HG03139 (cell line): Measurements from ENCODE around the gene HYDIN.

Experiments
- ATAC-seq: cut with Tn5 transposase; IDR thresholded peaks from one replicate; pipeline ENCODE4 v1.9.1; 2021; ENCODE audit not compliant: unreplicated experiment

The HYDIN gene

DNA sequence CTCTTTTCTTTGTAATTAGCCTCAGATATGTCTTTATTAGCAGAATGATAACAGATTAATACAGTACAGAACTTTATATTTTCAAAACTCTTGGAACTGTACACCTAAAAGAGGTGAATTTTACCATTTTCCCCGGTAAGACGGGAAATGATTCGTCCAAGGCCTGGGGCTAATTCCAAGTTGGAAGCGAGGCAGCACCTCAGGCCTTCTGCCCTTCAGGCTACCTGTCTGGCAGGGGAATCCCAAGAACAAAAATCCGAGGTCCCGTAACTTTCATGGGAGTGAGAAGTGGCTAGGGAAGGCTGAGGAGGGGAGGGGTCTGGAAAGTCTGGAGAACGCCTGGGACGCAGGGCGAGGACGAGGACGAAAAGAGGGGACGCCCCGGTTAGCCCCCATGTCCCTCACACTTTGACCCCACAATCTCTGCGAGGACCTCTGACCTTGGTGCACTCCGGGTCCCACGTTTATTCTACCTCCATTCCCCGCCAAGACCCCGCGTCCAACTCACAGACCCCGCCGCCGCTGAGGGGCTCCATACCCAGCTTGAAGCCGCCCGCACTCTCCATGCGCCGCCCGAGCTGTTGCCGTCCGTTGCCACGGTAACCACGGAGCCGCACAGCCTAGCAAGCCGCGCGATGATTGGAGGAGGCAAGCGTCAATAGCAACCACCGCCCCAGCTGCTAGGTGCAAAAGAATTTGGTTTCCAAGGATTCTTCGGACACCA, at the start of gene HYDIN:
Gene HYDIN, minus strand, starts transcription at position 601 of the 724 bp plus-strand sequence. CDS start 43,827 bp downstream, outside the sequence.
- no peak for ATAC-seq

DNA sequence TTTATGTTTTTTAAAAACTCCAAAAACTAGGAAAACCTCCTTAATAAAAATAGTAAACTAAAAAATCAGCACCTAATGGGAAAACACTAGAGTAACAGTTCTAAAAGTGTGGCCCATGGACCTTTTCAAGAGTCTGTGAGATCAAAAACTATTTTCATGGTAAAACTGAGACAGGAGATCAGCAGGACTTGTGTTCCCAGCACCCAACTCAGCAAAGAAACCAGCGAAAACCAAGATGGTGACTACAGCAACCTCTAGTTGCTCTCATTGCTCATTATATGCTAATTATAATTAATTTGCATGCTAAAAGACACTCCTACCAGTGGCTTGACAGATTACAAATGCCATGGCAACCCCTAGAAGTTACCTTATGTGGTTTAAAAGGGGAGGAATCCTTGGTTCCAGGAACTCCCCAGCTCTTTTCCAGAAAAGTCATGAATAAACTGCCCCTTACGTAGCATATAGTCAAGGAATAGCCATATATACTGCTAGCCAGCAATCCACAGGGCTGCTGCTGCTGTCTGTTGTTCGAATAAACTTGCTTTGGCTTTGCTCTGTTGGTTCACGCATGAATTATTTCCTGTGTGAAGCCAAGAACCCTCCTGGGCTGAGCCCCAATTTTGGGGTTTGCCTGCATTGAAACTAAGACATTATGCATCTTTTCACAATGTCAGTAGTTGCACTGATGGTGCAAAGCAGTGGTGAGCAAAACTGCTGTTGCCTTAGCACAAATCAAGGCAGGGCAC, 46.2 kb upstream of the HYDIN start:
- no peak for ATAC-seq

DNA sequence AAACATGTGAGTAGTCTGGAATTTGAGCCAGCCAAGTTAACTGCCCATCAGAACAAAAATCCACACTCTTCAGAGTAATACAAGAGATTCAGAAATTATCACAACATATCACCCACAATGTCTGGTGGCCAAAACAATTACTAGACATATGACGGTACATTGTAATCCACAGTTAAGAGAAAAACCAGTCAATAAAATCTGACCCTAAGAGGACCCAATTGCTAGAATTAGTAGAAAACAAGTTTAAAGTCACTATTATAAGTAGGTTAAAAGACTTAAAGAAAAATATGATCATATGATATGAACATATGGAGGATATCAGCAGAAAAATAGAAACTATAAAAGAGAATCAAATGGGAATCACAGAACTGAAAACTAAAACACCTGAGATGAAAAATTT, 42.9 kb upstream of the HYDIN start:
- no peak for ATAC-seq

DNA sequence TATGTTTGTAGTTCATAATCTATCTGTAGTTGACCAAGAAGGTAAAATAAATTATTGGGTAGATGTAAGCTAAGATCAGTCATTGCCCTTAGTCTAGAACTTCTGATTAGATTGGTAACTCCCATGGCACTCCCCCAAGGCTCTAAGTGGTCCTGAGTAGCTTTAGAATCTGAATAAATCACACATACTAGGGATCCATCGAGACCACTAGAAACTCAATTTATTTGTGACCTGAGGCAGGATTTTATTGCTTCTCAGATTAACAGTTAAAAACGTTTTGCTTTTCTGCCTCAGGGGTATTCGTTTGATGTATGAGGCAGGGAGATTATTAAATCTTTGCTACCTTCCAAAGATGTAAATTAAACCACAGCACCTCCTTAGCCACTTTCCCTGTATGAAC, 33.8 kb upstream of the HYDIN start:
- no peak for ATAC-seq

DNA sequence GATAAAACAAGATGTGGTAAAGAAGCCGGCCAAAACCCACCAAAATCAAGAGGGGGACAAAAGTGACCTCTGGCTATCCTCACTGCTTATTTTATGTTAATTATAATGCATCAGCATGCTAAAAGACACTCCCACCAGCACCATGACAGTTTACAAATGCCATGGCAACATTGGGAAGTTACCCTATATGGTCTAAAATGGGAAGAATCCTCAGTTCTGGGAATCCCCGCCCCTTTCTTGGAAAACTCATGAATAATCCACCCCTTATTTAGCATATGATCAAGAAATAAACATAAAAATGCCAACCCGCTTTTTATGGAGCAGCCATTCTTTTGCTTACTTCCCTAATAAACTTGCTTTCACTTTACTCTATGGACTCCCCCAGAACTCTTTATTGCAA, 33.1 kb upstream of the HYDIN start:
- no peak for ATAC-seq

DNA sequence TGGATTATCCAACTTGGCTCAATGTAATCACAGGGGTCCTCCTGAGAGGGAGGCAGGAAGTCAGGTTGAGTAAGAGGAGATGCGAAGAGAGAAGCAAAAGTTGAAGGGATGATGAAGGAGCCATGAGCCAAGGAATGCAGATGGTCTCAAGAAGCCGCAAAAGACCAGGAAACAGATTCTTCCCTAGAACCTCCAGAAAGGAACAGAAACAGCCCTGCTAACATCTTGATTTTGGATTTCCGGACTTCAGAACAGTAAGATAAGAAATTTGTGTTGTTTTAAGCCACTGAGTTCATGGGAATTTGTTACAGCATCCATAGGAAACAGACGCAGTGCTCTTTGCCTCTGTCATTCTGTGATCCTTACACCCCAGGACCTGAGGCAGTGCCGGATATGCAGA, 31.9 kb upstream of the HYDIN start:
- no peak for ATAC-seq

DNA sequence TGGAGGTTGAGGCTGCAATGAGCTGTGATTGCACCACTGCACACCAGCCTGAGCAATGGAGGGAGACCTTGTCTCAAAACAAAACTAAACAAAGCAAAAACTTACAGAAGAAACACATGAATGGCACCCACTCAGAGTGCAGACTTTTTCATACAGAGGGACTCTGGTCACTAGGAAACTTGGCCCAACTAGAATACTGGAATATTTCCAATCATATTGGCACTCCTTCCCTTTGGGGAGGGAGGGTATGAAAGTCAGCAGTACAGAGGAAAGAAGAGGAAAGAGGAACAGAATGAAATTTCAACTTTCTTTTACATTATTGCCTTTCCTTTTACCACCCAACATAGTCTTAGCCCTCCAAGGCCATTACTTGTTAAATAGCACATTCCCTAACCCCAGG, 30.5 kb upstream of the HYDIN start:
- ATAC-seq: no peak

DNA sequence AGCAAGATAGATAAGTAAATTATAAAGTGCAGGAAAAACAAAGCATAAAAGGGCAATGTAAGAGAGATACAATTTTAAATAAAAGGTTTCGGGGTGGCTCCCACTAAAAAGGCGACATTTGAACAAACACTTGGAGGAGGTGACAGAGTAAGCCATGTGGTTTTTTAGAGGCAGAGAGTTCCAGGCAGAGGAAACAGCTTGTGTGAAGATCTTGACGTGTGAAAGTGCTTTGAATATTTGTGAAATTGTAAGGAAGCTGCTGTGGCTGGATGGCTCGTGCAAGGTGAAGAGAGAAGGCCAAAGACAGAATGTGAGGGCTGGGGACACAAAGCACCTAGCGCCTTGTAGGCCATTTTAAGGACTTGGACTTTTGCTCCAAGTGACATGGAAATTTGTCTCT, 28.6 kb upstream of the HYDIN start:
- no peak for ATAC-seq

DNA sequence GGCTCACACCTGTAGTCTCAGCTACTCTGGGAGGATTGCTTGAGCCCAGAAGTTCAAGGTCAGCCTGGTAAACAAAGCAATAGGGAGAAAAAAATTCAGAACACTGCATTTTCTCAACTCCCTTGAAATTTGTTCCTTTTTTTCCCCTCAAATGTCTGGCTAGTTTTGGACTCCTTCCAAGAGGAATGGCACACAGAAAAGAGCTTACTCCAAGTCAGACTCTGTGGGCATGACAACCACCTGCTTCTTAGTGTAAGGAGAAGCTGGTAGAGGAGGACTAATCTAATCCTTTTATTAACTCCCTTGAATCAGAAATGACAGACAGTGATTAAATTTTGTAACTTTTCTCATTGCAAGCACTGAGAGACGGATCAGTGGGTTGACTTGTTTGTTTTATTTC, 27.9 kb upstream of the HYDIN start:
- no peak for ATAC-seq

DNA sequence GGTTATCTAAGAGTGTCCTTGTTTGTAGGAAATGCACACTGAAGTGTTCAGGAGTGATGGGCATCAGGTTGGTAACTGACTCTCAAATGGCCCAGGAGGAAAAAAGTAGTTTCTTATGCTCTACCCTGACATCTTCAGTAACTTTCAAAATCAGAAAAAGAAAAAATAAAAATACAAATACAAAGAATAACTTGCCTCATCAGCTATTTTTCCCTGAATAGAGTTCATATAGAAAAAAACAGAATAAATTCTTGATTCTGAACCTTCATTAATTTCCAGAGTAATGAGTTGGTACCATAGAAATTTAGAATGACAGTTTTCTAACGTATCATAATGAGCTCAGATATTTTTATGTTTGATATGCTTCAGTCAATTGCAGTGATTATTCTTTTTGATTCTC, 27.2 kb upstream of the HYDIN start:
- ATAC-seq: no peak

DNA sequence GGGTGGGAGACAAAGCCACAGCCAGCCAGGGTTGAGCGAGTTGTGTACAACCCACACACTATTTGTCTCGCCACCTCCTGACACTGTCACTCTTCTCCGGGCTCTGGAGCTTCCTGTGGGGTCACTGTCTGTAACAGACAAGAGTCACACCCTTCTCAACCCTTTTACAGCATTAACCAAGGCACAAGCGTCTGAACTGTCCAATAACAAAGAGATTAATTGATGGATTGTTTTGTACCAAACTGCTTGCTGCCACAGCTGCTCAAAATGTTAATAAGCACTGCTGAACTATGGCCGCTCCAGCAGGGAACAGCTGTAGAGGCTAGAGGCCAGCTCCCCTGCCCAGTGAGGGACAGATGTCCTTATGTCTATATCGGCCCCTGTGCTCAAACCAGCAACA, 25.2 kb upstream of the HYDIN start:
- ATAC-seq: no peak

DNA sequence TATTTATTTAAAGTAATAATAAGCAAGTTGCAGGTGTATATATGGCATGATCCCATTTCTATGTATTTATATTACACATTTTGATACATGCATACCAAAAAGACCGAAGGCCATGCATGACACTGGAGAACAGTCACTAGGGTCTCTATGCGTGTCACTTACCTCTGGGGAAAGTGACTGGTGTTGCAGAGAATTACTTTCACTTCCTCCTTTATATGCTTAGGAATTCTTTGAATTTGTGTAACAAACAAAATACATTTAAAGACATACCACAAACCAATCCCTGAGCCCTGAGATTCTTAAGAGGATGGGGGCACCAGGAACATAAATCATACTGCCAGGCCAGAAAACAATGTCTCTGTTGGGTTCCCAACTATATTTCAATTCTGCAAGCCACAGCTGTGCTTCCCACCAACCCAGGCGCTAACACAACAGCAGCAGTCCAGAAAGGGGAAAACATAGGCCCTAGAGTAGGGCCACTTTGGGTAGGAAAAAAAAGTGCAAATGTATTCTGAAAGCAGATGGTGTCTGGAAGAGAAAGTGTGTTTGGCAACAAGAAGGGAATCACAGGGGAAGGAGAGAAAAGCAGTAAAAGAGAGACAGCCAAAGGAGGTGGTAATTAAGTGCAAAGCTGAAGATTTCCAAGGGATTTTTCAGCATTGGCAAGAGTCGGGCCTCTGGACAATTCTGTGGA, 24.5 kb upstream of the HYDIN start:
- ATAC-seq: no peak

DNA sequence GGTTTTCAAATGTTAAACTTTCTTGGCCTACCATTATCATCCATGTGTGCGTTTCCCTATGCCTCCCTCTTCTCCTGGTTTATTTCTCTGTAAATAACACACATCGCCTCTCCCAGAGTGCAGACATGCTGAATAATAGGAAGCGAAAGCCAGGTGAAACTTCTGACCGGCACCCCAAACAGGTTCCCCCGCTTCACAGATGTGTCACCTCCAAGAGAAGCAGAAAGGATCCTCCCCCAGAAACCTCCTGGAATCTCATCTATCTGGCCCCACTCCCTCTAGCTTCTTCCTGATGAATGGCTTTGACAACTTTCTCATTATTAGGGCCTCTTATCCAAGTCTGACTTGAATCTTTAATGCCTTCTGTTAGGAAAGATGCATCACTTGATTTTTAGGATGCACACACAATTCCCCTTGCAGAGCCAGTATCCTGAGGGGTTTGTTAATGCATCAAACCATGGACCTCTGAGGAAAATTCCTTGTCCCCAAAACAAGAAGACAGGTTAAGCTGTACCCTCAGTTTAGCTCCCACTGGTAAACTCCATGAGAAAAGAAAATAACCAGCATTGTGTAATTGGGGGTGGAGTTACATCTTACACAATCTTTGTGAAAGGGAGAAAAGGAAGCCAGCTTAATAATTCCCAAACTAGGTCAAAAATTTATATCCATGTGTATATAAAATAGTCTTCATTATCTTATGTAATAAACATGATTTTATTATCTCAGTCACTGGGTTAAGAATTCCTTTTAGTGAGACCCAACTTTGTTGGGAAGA, 20.1 kb upstream of the HYDIN start:
- ATAC-seq: no peak

DNA sequence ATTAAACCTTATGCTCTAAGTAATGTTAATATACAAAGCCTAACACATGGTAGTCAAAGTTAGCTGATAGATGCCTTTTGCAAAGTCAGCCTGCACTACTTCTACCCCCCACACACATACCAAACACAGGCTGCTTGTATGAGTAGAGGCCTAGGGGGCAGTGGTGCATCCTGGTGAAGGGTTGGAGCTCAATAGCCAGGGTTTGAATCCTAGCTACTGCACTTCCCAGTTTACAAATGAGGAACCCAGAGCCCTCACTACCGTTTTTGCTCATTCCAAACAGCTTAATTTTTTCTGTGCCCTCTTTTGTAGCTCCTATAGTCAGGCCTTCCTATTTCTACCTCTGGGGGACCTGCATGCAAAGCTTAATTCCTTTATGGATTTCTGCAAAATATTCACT, 18.9 kb upstream of the HYDIN start:
- no peak for ATAC-seq

DNA sequence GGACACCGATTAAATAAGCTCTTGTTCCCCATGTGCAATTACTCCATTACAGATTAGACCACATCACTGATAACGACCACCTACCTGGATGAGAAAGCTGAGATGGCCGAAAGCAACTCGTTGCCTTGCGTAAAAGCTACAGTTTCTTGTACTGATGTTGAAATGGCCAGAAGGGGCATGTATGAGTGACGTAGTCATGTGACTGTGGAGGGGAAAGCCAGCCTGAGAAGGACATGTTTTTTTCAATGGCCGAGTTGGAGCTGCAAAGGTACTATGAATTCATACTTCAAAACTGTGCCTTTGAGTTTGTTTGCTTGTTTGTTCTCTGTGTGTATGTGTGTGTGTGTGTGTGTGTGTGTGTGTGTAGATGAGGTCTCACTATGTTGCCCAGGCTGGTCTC, 17.0 kb upstream of the HYDIN start:
- no peak for ATAC-seq

DNA sequence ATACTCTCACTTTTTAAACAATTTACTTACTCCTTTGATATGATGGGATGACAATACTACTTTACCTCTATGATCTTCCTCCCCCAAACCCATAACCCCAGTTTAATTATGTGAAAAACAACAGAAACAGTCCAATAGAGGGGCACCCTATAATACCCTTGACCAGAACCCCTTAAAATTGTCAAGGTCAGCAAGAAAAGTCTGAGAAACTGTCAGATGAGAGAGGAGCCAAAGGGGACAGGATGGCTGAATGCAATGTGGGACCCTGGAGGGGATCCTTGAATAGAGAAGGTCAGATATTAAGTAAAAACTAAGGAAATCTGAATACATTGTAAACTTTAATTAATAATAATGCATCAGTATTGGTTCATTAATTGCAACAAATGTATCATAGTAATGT, 15.8 kb upstream of the HYDIN start:
- no peak for ATAC-seq

DNA sequence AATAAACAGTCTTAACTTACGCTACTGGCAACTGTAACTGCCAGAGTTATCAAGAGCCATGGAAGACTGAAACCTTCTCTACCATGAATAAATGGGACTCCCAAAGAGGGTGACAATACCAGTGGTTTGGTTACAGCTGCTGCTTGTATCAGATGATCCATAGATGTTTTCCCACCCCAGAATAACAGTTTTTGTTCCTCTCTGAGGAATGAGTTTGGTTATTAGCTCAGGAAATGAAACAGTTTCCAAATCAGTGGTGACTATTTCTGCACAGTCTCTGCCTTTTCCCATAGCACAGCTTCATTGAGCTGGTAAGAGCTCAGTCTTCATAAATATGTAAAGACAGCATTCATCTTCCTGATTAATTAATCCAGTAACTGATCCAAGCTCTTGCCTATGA, 14.0 kb upstream of the HYDIN start:
- ATAC-seq: no peak

DNA sequence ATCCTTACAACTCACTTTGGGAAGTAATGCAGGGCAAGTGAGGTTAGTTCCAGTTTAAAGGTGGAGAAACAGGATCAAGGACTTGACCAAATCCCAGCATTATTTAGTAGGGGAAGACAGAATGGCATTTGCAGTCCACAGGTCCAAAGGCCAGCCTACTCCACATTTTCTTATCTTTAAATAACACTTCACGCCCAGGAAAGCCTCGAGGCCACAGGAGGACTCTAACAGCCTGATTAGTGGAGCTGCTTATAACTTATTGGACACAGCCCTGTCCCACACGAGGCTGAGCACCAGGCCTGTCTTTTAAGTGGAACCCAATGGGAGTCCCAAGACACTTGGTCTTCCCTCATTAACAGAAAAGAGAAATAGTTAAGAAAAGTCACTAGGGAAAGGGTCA, 12.1 kb upstream of the HYDIN start:
- ATAC-seq: no peak

DNA sequence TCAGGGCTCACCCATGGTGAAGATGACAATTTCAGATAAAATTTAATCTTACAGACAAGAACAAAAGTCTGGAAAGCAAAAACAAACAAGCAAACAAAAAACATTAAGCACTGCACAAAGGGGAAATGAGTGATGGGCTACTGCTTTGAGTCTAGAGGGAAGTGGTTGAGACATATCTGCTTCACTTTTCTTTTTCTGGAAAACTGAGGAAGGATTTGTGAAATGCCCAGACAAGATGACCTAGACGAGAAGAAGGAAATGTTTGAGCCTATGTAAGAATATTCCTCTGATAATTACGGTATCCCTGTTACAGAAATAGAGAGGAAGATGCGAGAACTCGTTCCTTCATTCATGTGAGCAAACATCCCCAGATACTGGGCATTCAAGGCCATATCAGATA, 11.5 kb upstream of the HYDIN start:
- ATAC-seq: no peak

DNA sequence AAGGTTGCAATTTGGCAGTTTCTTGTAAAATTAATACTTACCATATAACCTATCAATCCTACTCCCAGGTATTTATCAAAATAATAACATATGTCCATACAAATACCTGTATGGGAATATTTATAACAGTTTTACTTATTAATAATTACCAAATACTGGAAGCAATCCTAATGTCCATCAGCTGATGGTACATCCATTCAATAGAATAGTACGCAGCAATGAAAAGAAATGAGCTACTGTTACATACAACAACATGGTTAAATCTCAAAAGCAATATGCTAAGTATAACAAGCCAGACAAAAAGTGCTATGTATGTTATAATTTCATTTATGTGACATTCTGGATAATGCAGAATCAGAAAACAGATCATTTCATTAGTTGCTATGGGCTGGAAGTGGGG, 1.2 kb downstream of the HYDIN start:
- no peak for ATAC-seq
